Type B pancreatic cell (in vitro differentiated cells): ENCODE measurements around the gene MYO18B. TPM values are rescaled to one million over a fixed set of nuclear protein-coding genes. Genes with fewer than 3 reads are reported as not detected.

ENCODE experiments used
- DNase-seq: peaks from one replicate; pipeline ENCODE4 v3.0.0; 2021; ENCODE audit warnings: mixed read lengths; ENCODE audit not compliant: unreplicated experiment; ENCODE audit errors: extremely low spot score
- H3K27ac Mint-ChIP-seq: 2 replicates; pipeline ENCODE4 v1.8.0; 2021; ENCODE audit warnings: mild to moderate bottlenecking, mixed read lengths
- H3K27me3 Mint-ChIP-seq: 2 replicates; pipeline ENCODE4 v1.8.0; 2021; ENCODE audit warnings: mixed read lengths
- H3K36me3 Mint-ChIP-seq: 2 replicates; pipeline ENCODE4 v1.8.0; 2021; ENCODE audit warnings: mixed read lengths
- H3K4me1 Mint-ChIP-seq: one replicate; pipeline ENCODE4 v1.8.0; 2021; ENCODE audit warnings: mixed read lengths; ENCODE audit not compliant: unreplicated experiment
- H3K4me3 Mint-ChIP-seq: 2 replicates; pipeline ENCODE4 v1.8.0; 2021; ENCODE audit warnings: mild to moderate bottlenecking, mixed read lengths
- H3K9me3 Mint-ChIP-seq: 2 replicates; pipeline ENCODE4 v1.8.0; 2021; ENCODE audit warnings: mixed read lengths
- CTCF ChIP-seq: fragments of 200-600 bp; sonication (generic); conservative IDR thresholded peaks from 2 replicates; pipeline ENCODE4 v1.5.0; 2021; ENCODE audit warnings: antibody characterized with exemption, mild to moderate bottlenecking
- total RNA-seq: library from RNA; stranded (reverse); gene quantifications from 2 replicates; pipeline ENCODE4 v1.2.1, GENCODE V29; 2021; ENCODE audit warnings: low replicate concordance

The MYO18B gene
- total RNA-seq, 1 donor from 2014 or later, result 0.10 TPM

DNA sequence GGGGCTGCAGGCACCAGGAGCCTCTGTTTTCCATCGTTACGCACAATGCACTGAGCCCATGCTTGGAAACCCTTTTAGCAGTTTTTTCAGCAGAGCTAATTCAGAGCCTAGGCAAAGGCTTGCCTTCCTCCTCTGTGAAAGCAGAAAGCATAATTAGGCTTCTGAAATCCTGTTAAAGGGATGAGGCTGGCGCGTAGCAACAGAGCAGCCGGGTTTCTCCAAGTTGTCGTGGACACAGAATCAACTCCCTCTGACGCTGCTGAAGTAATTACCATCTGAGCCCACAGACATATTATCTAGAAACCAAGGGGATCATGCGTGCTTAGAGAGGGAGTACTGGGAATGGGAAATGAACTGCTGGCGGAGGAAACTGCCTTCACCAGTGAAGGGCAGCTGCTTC lies 85.4 kb downstream of the MYO18B start:
- Mint-ChIP-seq H3K9me3 (no peaks in the 10 kb centered on the region), H3K36me3 (no peaks in the 10 kb centered on the region), H3K27ac (no peak overlapping the region), H3K27me3 (peaks cover 10% of the 10 kb centered on the region), H3K4me1 (no peaks in the 10 kb centered on the region), H3K4me3 (no peak overlapping the region)
- no peak for DNase-seq
- TF ChIP-seq CTCF, result no peak

DNA sequence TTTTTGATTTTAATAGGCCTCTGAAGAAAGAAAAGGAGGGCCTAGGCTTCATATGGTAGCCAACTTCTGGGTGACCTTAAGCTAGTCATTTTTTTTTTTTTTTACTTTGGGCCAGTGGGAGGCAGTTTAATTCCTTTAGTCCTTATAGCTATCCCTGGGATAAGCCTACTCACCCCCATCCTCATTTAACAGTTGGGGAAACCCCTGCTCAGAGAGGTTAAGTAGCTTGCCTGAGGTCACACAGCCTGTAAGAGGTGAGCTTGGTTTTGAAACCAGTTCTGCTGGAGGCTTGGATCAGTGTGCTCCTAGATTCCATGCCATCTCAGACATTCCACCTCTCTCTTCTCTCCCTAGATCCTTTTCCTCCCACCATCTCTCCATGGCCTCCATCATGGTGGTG lies 86.4 kb downstream of the MYO18B start:
- Mint-ChIP-seq H3K27ac (no peak overlapping the region), H3K36me3 (no peaks in the 10 kb centered on the region), H3K27me3 (peaks cover 10% of the 10 kb centered on the region), H3K4me1 (no peaks in the 10 kb centered on the region), H3K4me3 (no peak overlapping the region), H3K9me3 (no peaks in the 10 kb centered on the region)
- no peak for TF ChIP-seq CTCF
- no peak for DNase-seq

DNA sequence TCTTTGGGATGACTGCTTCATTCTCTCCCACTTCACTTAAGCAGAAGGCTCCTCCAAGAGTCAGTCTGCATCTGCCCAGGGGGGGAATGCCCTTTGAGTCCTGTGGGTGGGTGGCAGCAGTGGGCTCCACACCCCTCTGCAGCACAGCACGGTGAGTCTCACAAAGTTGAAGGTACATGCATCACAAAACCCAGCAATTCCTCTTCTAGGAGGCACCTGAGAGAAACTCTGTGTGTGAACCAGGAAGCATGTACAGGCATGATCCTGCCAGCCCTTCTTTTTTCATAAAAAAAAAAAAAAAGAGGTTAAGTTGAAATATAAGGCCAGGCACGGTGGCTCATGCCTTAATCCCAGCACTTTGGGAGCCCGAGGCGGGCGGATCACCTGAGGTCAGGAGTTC lies 87.2 kb downstream of the MYO18B start:
- Mint-ChIP-seq H3K27ac (peak overlapping the region; percentile 36), H3K36me3 (no peaks in the 10 kb centered on the region), H3K4me1 (no peaks in the 10 kb centered on the region), H3K27me3 (peaks cover 5% of the 10 kb centered on the region), H3K4me3 (no peak overlapping the region), H3K9me3 (no peaks in the 10 kb centered on the region)
- TF ChIP-seq CTCF, result no peak
- DNase-seq, result no peak

- peaks cover 5% of the 10 kb centered on the region for H3K27me3 Mint-ChIP-seq
- H3K9me3 Mint-ChIP-seq, result no peaks in the 10 kb centered on the region
- H3K4me3 Mint-ChIP-seq, result no peak overlapping the region
- no peak overlapping the region for H3K27ac Mint-ChIP-seq
- no peak for TF ChIP-seq CTCF
- H3K36me3 Mint-ChIP-seq, result no peaks in the 10 kb centered on the region
- no peaks in the 10 kb centered on the region for H3K4me1 Mint-ChIP-seq
- no peak for DNase-seq
These were observed 88.1 kb downstream of the MYO18B start for GRCh38 chr22:25829808-25830777.

GRCh38 chr22:25833091-25833490 lies 91.1 kb downstream of the MYO18B start:
- H3K27ac Mint-ChIP-seq, result no peak overlapping the region
- no peak for DNase-seq
- no peak for TF ChIP-seq CTCF
- H3K4me1 Mint-ChIP-seq, result no peaks in the 10 kb centered on the region
- no peak overlapping the region for H3K4me3 Mint-ChIP-seq
- no peaks in the 10 kb centered on the region for H3K27me3 Mint-ChIP-seq
- no peaks in the 10 kb centered on the region for H3K9me3 Mint-ChIP-seq
- H3K36me3 Mint-ChIP-seq, result no peaks in the 10 kb centered on the region
